K562 (cell line): ENCODE results near the gene SGCG. TPM values are rescaled to one million over a fixed set of nuclear protein-coding genes. Genes with fewer than 3 reads are reported as not detected.

Experiments
- ATAC-seq: fragments of 200-7000 bp; cut with Tn5 transposase; 3 replicates; pipeline ENCODE4 v1.9.1; 2020; ENCODE audit warnings: moderate library complexity
- BruUV-seq: library from RNA; stranded (reverse); fragments of 400-500 nt; replicated peaks from 2 replicates; lab custom pipeline; 2021; lab: Mats Ljungman, UMichigan
- CTCF ChIA-PET: fragments of 300-600 bp; formaldehyde crosslinking; extraction: SDS; loops from one replicate; lab custom pipeline; 2021; ENCODE audit warnings: low intra/inter-chr PET ratio; lab: Yijun Ruan, JAX
- POLR2A ChIA-PET: fragments of 300-600, 350-650 bp; sonication (Branson Sonifier 250); formaldehyde crosslinking; extraction: SDS; loops from one replicate; lab custom pipeline; 2021; ENCODE audit warnings: antibody characterized with exemption, inconsistent platforms; lab: Yijun Ruan, JAX
- DNase-seq, 4 experiments: peaks; one replicate each; pipeline versions ENCODE4 v3.0.0 to v3.0.0-alpha.2; 2011 to 2018; ENCODE audit warnings: low spot score in 3 of 4, mixed read lengths in 3 of 4; ENCODE audit errors: extremely low read depth in 1 of 4
- FAIRE-seq: peaks from 2 replicates; lab custom pipeline; 2011; peaks lifted over from hg19 to GRCh38; lab: Jason Lieb, UNC
- H2AFZ ChIP-seq: 2 replicates; pipeline ENCODE4 v1.6.0; 2011; ENCODE audit warnings: low read depth, low read length, control low read depth, inconsistent platforms
- H3K27ac ChIP-seq: fragments of 200-600 bp; 3 replicates; pipeline ENCODE4 v1.8.0; 2011; ENCODE audit warnings: low read depth, mild to moderate bottlenecking, control low read depth, inconsistent platforms, low read length, moderate library complexity, mixed read lengths; ENCODE audit errors: extremely low read depth
- H3K27me3 ChIP-seq, 2 experiments: fragments of 300-600 bp in 1 of 2; 2 replicates in 1 of 2; 3 replicates in 1 of 2; pipeline versions ENCODE4 v1.6.0 to v1.8.0; 2011; ENCODE audit warnings: inconsistent platforms in 2 of 2, low read length in 2 of 2, mild to moderate bottlenecking in 1 of 2, mixed read lengths in 1 of 2, moderate library complexity in 1 of 2; ENCODE audit not compliant: control insufficient read depth in 2 of 2, insufficient read depth in 2 of 2
- H3K36me3 ChIP-seq: fragments of 300-600 bp; 3 replicates; pipeline ENCODE4 v1.8.0; 2011; ENCODE audit warnings: mild to moderate bottlenecking, low read length, inconsistent platforms; ENCODE audit not compliant: control insufficient read depth, insufficient read depth
- H3K4me1 ChIP-seq, 2 experiments: fragments of 200-600 bp in 1 of 2; replicated peaks in 1 of 2; 2 replicates in 1 of 2; 3 replicates in 1 of 2; pipeline versions ENCODE4 v1.5.1 to v1.8.0; 2011; ENCODE audit warnings: inconsistent platforms in 2 of 2, low read length in 2 of 2, mild to moderate bottlenecking in 1 of 2, mixed read lengths in 1 of 2, moderate library complexity in 1 of 2; ENCODE audit not compliant: control insufficient read depth in 2 of 2, insufficient read depth in 2 of 2
- H3K4me2 ChIP-seq: 2 replicates; pipeline ENCODE4 v1.6.1; 2011; ENCODE audit warnings: low read length, control low read depth, inconsistent platforms, mixed read lengths; ENCODE audit not compliant: insufficient read depth
- H3K4me3 ChIP-seq: fragments of 200-600 bp; sonication (generic), shearing (Covaris generic); 2 replicates; pipeline ENCODE4 v1.5.1; 2016; ENCODE audit warnings: control low read depth, inconsistent platforms
- H3K79me2 ChIP-seq: fragments of 200-600 bp; 3 replicates; pipeline ENCODE4 v1.8.0; 2011; ENCODE audit warnings: low read length, inconsistent platforms; ENCODE audit not compliant: control insufficient read depth, insufficient read depth
- H3K9ac ChIP-seq, 2 experiments: 2 replicates each; pipeline versions ENCODE4 v1.6.0 to v1.6.1; 2011; ENCODE audit warnings: low read depth in 2 of 2, low read length in 2 of 2, control low read depth in 1 of 2, inconsistent platforms in 1 of 2, mild to moderate bottlenecking in 1 of 2, mixed read lengths in 1 of 2; ENCODE audit not compliant: insufficient read depth in 1 of 2
- H3K9me1 ChIP-seq: one replicate; pipeline ENCODE4 v1.6.0; 2011; ENCODE audit warnings: inconsistent platforms, mild to moderate bottlenecking, low read length, moderate library complexity; ENCODE audit not compliant: control insufficient read depth, insufficient read depth
- H3K9me3 ChIP-seq: replicated peaks from 2 replicates; pipeline ENCODE4 v1.5.1; 2011; ENCODE audit warnings: low read depth, low read length, inconsistent platforms; ENCODE audit not compliant: control insufficient read depth, insufficient read depth
- H4K20me1 ChIP-seq: replicated peaks from 2 replicates; pipeline ENCODE4 v1.6.1; 2011; ENCODE audit warnings: low read length, inconsistent platforms, mixed read lengths; ENCODE audit not compliant: control insufficient read depth, insufficient read depth
- BRD9 ChIP-seq: fragments of 450-650 bp; IDR thresholded peaks from 2 replicates; pipeline ENCODE4 v1.6.1; 2018; ENCODE audit warnings: low read depth; ENCODE audit not compliant: partially characterized antibody
- ELF2 ChIP-seq: fragments of 250-450 bp; sonication (Bioruptor Pico); IDR thresholded peaks from 2 replicates; pipeline ENCODE4 v1.5.0; 2021; ENCODE audit warnings: mild to moderate bottlenecking
- GABPA ChIP-seq: fragments of 200-800 bp; sonication (Bioruptor generic); conservative IDR thresholded peaks from 2 replicates; pipeline ENCODE4 v1.6.1; 2016; ENCODE audit warnings: low read depth, missing genetic modification characterization, missing compliant biosample characterization
- GABPB2 ChIP-seq: fragments of 250-450 bp; sonication (Bioruptor Pico); conservative IDR thresholded peaks from 2 replicates; pipeline ENCODE4 v1.5.1; 2021; ENCODE audit warnings: mild to moderate bottlenecking
- HNRNPH1 ChIP-seq: fragments of 200-400 bp; formaldehyde crosslinking; optimal IDR thresholded peaks from 2 replicates; pipeline ENCODE3; 2017; ENCODE audit warnings: low read depth, mild to moderate bottlenecking, low read length, moderate library complexity
- ILK ChIP-seq: fragments of 450-650 bp; IDR thresholded peaks from 2 replicates; pipeline ENCODE4 v1.6.1; 2016; ENCODE audit warnings: missing genetic modification characterization, low read depth, mild to moderate bottlenecking, missing compliant biosample characterization, moderate library complexity, borderline replicate concordance
- KLF1 ChIP-seq: fragments of 450-650 bp; IDR thresholded peaks from 2 replicates; pipeline ENCODE4 v1.6.1; 2016; ENCODE audit warnings: missing genetic modification characterization, missing compliant biosample characterization
- NCOA4 ChIP-seq: fragments of 450-650 bp; IDR thresholded peaks from 2 replicates; pipeline ENCODE4 v1.6.1; 2018; ENCODE audit warnings: mild to moderate bottlenecking; ENCODE audit not compliant: partially characterized antibody
- NR2F6 ChIP-seq: fragments of 450-650 bp; formaldehyde crosslinking; IDR thresholded peaks from 2 replicates; pipeline ENCODE4 v1.4.0; 2020; ENCODE audit warnings: mild to moderate bottlenecking
- RBFOX2 ChIP-seq: fragments of 200-400 bp; formaldehyde crosslinking; IDR thresholded peaks from 2 replicates; pipeline ENCODE4 v1.6.1; 2017; ENCODE audit warnings: low read depth, mild to moderate bottlenecking, low read length, moderate library complexity
- RBM14 ChIP-seq: fragments of 200-400 bp; formaldehyde crosslinking; IDR thresholded peaks from 2 replicates; pipeline ENCODE4 v1.6.1; 2018; ENCODE audit warnings: low read depth, mild to moderate bottlenecking, low read length, moderate library complexity, borderline replicate concordance; ENCODE audit not compliant: insufficient read depth
- RBM15 ChIP-seq: fragments of 200-400 bp; formaldehyde crosslinking; IDR thresholded peaks from 2 replicates; pipeline ENCODE4 v1.6.1; 2018; ENCODE audit warnings: mild to moderate bottlenecking, low read length, moderate library complexity; ENCODE audit not compliant: insufficient read depth
- SNRNP70 ChIP-seq: fragments of 200-400 bp; formaldehyde crosslinking; optimal IDR thresholded peaks from 2 replicates; pipeline ENCODE3; 2017; ENCODE audit warnings: low read depth, low read length
- TEAD2 ChIP-seq: fragments of 450-650 bp; IDR thresholded peaks from 2 replicates; pipeline ENCODE4 v1.6.1; 2016; ENCODE audit warnings: missing genetic modification characterization, control low read depth, missing compliant biosample characterization
- THRB ChIP-seq: fragments of 450-650 bp; formaldehyde crosslinking; conservative IDR thresholded peaks from 2 replicates; pipeline ENCODE4 v1.4.0; 2022; ENCODE audit warnings: mild to moderate bottlenecking, missing genetic modification characterization
- TSHZ1 ChIP-seq: fragments of 250-450 bp; sonication (Bioruptor Pico); IDR thresholded peaks from 2 replicates; pipeline ENCODE4 v1.4.0; 2020; ENCODE audit warnings: mild to moderate bottlenecking, moderate library complexity
- ZBTB8A ChIP-seq: fragments of 450-650 bp; IDR thresholded peaks from 2 replicates; pipeline ENCODE4 v1.6.1; 2018; ENCODE audit warnings: mild to moderate bottlenecking, moderate library complexity; ENCODE audit not compliant: partially characterized antibody
- ZNF134 ChIP-seq: fragments of 250-450 bp; sonication (Bioruptor Pico); conservative IDR thresholded peaks from 2 replicates; pipeline ENCODE4 v1.4.0; 2020
- ZNF197 ChIP-seq: fragments of 200-800 bp; sonication (Bioruptor generic); IDR thresholded peaks from 2 replicates; pipeline ENCODE4 v1.6.1; 2016; ENCODE audit warnings: low read depth, missing genetic modification characterization, missing compliant biosample characterization
- WGBS: fragments of 100-300 bp; shearing (Covaris generic); methylation state at CpG from one replicate; pipeline ENCODE4 v1.1.6; 2016; ENCODE audit warnings: low coverage, mixed read lengths; ENCODE audit not compliant: insufficient coverage; ENCODE audit errors: missing lambda C conversion rate; 5-methylcytosine and 5-hydroxymethylcytosine counted together
- in situ Hi-C: fragments of 300-500 bp; cut with MboI; formaldehyde crosslinking; loops from 4 replicates; pipeline ENCODE4 v1.15.0; 2018; ENCODE audit warnings: inconsistent platforms, mixed read lengths
- intact Hi-C: fragments of 100-400 bp; cut with micrococcal nuclease; formaldehyde crosslinking; loops from 2 replicates; pipeline ENCODE4 v1.14.2; 2022
- polyA plus RNA-seq, 8 experiments: library from polyadenylated mRNA; depleted of rRNA in 4 of 8; stranded (reverse) in 5 of 8; unstranded in 3 of 8; fragments of >200 nt; fragmentation: Nextera tagmentation in 2 of 8; fragmentation: Illumina TruSeq in 1 of 8; extraction: Ambion mirVana in 2 of 8; extraction: Trizol in 1 of 8; gene quantifications; 2 replicates each; pipeline versions ENCODE4 v1.2.1 to v1.2.3, GENCODE V29; 2011 to 2014; ENCODE audit warnings: inconsistent platforms in 1 of 8, missing spikeins in 1 of 8
- total RNA-seq, 7 experiments: library from RNA; depleted of rRNA in 6 of 7; stranded (reverse); fragments of >200 nt in 6 of 7; fragmentation: Illumina TruSeq in 2 of 7; extraction: Trizol in 2 of 7; gene quantifications; 2 replicates each; pipeline versions ENCODE4 v1.2.1 to v1.2.3, GENCODE V29; 2011 to 2021; ENCODE audit warnings: low replicate concordance in 1 of 7

SGCG gene
- total and polyA plus RNA-seq, 9 of the 15 experiments (the other 6 are each of a cell fraction or from before 2014, with no cell fraction given): 0.04 to 0.44 (median 0.34) TPM

- Histone ChIP-seq H4K20me1 (no peaks in the 10 kb centered on the region), H2AFZ (no peak overlapping the region), H3K9me1 (no peaks in the 10 kb centered on the region), H3K4me3 (no peak overlapping the region), H3K79me2 (no peaks in the 10 kb centered on the region), H3K9ac (no peak overlapping the region), H3K4me2 (no peak overlapping the region), H3K36me3 (peaks cover 49% of the 10 kb centered on the region; the same call in 2 of the 3 replicates), H3K4me1 (no peaks in the 10 kb centered on the region)
- FAIRE-seq (no peak), DNase-seq (no peak), ATAC-seq (no peak)
- CTCF ChIA-PET: no interaction called here
- POLR2A ChIA-PET: interaction anchor here (0.5 kb wide), 1 partner anchor 12 kb away, joined by 3 read pairs; no protein-coding TSS in a partner anchor
- BruUV-seq: no TSS peak
- TF ChIP-seq KLF1 (no peak), BRD9 (no peak), ILK (tag) (no peak), RBFOX2 (no peak), ELF2 (CRISPR knock-in tag) (no peak), SNRNP70 (no peak), ZNF197 (CRISPR knock-in tag) (no peak), GABPA (tag) (no peak), HNRNPH1 (no peak), RBM15 (no peak), NCOA4 (no peak), RBM14 (no peak), GABPB2 (CRISPR knock-in tag) (no peak), TSHZ1 (CRISPR knock-in tag) (no peak), ZNF134 (CRISPR knock-in tag) (no peak), ZBTB8A (no peak), THRB (CRISPR knock-in tag) (no peak), TEAD2 (tag) (no peak), NR2F6 (CRISPR knock-in tag) (no peak)
- TF ChIP-seq, all 486 proteins: peak for 0
- Histone ChIP-seq H3K27ac (no peak overlapping the region), H3K9me3 (no peaks in the 10 kb centered on the region), H3K27me3 (no peaks in the 10 kb centered on the region)
- WGBS: 96% methylated on average over 4 of the region's 4 CpGs
- in situ Hi-C loops (no loop called here), intact Hi-C loops (no loop called here)
These were observed 168.6 kb downstream of the SGCG start for GRCh38 chr13:23349161-23349897.
